HG02610 (cell line): ENCODE data around the gene TNK2.
"Not testable (repeated sequence)": the region's sequence is repeated elsewhere in the genome, so short reads cannot be mapped to it uniquely, and the experiment has no call there.

ENCODE experiments used
- ATAC-seq: cut with Tn5 transposase; IDR thresholded peaks from one replicate; pipeline ENCODE4 v1.9.1; 2021; ENCODE audit warnings: mild to moderate bottlenecking, moderate library complexity; ENCODE audit not compliant: unreplicated experiment

Gene TNK2

DNA sequence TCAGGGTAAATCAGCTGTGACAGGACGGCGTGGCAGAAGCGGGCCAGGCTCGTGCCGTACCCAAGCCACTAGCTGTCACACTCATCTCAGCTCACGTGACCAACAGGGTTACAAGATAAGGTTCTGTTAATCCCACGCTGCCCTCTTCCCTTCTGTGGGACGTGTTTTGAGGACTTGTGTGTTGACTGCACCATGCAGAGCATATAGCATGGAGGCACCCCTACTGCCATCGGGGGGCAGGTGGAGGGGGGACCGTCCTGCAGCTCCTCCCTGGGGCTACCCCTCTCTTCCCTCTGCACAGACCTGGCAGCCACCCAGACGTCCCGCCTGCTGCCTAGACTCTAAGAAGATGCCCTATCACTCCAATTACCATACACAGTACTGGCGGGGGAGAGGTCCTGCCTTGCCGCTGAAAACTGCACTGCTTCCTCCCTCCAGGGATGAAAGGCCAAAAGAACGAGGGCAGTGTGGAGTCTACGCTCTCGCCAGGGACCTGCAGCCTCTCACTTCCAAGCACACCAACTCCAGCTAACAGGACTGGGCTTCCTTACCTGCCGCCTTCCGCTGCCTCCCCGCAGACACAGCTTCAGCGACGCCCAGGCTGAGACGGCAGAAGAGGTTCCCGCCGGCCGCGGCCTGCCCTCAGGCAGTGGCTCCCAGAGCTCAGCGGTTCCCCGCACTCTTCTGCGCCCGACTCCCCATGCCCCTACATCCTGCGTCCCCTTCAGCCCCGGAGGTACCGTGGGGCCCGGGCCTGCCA lies at the start of gene TNK2:
Gene TNK2 (minus strand): TSS at position 618 of the 760 bp plus-strand sequence. CDS start 19,963 bp downstream, outside the sequence.
- no peak for ATAC-seq

DNA sequence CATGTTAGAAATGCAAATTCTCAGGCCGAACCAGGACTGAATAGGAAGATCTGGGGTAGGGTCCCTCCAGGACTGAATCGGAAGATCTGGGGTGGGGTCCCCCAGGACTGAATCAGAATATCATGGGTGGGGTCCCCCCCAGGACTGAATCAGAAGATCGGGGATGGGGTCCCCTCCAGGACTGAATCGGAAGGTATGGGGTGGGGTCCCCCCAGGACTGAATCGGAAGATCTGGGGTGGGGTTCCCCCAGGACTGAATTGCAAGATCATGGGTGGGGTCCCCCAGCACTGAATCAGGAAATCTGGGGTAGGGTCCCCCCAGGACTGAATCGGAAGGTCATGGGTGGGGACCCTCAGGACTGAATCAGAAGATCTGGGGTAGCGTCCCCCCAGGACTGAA lies 48.2 kb upstream of the TNK2 start:
- no peak for ATAC-seq

DNA sequence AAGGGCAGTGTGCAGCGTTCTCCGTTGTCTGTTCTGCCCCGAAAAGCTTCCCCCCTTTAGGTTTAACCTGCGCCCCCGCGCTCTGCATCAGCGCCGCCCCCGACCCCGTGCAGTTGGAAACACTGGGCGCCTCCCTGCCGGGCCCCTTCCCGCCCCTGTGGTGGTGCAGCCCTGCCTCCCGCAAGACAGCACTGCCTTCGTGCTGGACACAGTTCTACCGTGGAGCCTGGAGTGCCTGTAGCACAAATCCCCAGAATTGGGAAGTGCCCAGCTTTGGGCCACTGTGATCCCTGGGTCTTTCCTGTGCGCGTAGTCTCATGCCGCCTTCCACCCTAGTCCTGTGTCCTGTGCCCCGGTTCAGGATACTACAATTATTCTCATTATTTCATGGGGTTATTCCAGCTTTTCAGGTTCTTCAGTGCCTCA lies 47.1 kb upstream of the TNK2 start:
- not testable (repeated sequence) for ATAC-seq

DNA sequence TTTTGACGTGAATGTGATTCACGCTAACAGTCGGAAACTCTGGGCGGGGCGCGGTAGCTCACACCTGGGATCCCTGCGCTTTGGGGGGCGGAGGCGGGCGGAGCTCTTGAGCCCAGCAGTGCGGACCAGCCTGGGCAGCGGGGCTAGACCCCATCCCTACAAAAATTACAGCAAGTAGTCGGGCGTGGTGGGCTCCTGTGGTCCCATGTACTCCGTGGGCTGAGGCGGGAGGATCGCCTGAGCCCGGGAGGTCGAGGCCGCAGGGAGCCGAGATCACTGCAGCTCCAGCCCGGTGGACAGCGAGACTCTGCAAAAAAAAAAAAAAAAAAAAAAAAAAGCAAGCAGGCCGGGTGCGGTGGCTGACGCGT lies 46.4 kb upstream of the TNK2 start:
- ATAC-seq = peak; percentile 36

DNA sequence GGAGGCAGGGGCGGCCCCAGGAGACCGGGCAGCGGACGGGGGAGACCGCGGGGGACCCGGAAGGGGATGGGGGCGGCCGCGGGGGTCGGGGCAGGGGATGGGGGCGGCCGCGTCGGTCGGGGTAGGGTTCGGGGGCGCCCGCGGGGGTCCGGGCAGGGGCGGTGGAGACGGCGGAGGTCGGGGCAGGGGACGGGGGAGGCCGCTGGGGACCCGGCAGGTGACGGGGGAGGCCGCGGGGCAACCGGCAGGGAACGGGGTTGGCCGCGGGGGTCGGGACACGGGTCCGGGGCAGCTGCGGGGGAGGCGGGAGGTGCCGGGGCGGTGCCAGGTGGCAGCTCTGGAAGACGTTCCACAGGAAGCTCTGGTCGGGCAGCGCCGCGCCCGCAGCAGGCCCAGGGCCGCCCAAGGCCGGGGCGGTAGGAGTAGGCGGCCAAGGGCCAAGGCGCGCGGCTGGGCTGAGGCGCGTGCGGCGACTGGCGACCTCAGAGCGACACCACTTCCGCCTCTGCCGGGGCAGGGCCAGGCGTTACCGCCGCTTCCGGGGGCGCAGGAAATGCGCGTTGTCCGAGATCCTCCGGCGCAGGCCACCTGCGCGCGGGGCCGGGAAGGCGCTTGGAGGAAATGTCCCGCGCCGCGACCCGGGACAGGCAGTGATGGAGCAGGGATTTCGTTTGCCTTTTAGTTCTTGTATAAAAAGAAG lies 45.9 kb upstream of the TNK2 start:
- ATAC-seq = peak; percentile 98

DNA sequence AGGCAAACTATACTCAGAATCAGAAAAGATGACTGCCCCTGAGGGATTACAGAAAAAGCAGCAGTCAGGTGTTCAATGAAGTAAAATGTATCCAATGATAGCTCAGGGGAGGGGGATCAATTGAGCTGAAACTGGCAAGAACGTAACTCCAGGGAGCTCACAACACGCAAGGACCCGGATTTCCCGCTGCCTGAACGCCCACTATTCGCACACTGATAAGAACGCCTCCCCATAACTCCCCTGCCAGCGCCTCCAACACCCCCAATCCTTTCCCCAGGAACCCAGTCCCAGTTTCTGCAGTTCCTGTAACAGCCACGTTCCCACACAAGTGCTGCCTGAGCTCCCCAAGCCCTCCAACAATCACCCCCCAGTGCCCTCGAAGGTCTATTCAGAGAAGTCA lies 44.2 kb upstream of the TNK2 start:
- ATAC-seq = not testable (repeated sequence)

DNA sequence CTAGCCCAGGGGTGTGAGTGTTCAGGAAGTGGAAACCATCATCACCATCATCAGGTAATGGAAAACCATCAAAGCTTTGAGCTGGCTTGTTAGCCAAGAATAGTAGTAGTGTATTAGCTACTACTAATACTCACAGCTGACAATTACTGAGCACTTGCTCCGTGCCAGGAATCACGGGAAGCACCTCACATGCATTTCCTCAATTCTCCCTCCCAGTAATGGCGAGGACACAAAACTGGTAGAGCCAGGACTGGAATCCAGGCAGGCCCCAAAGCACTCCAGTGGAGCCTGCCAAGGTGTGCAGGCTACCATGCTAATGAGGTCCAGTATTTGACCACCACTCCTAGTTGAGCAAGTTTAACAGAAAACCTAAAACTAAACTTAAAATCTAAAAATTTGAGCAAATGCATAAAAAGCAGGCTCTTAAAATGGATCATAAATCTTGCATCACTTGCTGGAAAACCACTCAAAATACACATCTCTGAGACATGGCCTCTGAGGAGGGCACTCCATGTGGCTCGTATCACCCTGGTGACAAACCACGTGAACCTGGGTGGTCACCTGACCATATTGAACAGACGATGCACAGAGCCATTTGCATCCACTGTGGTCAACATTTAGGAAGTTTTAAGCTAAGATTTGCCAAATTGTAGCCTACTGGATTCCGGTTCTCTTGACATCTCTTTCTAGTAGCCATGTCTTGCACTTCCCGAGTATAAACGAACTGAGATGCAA lies 43.3 kb upstream of the TNK2 start:
- not testable (repeated sequence) for ATAC-seq

DNA sequence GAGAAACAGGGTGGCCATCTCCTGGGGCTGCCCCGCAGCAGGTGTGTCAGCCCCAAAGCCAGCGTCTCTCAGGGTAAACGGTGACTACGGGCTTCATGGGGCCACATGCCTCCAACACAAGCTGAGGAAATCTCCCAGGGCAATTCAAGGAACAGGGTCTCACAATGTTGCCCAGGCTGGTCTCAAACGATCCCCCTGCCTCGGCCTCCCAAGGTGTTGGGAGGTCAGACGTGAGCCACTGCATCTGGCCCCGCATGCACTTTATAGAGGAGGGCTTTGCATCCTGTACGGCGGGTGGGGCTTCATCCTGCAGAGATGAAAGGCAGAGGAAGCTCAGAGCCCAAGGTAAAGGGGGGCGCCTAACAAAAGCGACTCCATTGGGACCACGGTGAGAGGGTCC lies 42.4 kb upstream of the TNK2 start:
- not testable (repeated sequence) for ATAC-seq

DNA sequence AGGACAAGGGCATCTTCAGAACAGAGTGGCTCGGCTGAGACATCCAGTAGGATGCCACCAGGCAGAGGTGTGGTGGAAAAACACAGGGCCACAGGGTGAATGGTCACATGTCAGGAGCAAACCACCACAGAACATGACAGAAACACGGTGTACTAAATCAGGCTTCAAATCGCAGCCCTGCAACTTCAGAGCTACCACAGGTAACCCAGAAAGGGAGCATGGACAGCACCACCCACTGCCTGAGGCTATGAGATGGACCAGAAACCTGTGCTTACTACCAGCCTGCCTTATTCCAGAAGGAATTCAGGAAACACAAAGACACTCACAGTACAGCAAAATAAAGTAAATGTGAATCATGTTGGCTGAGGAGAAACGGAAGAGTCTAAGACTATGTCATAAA lies 41.8 kb upstream of the TNK2 start:
- ATAC-seq = not testable (repeated sequence)

DNA sequence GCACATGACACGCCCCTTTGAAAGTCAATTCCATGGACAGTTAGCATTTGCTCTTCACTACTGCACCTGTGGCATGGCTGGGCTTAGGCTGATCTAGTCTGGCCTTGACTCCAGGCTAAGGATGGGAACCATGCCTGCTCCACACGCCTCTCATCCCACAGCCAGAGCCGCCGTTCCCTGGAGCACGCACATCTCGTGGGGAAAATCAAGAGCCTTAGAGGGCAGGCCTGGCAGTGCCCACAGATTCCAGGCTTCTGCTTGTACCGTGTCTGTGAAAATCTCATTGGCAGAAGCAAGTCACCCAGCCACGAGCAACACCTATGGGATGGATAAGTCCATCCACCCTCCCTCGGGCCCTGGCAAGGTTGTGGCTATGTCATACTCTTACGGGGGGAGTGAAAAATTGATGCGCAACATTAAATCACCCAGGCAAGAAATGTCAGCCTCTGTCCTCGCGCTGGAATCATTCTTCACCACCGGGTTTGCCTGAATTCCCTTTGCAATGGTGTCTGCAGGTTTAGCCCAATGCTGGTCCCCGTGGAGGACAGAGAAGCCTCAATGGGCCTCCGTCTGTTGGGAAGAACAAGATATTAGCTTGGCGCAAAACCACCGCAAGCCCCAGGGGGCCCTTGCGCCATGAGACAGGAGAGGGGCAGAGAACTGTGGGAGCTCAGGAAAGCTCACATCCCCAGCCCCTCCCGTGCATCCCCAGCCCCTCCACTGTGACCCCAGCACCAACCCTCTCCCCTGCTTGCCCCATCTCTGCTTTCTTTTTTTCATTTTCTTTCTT lies 38.8 kb upstream of the TNK2 start:
- not testable (repeated sequence) for ATAC-seq

DNA sequence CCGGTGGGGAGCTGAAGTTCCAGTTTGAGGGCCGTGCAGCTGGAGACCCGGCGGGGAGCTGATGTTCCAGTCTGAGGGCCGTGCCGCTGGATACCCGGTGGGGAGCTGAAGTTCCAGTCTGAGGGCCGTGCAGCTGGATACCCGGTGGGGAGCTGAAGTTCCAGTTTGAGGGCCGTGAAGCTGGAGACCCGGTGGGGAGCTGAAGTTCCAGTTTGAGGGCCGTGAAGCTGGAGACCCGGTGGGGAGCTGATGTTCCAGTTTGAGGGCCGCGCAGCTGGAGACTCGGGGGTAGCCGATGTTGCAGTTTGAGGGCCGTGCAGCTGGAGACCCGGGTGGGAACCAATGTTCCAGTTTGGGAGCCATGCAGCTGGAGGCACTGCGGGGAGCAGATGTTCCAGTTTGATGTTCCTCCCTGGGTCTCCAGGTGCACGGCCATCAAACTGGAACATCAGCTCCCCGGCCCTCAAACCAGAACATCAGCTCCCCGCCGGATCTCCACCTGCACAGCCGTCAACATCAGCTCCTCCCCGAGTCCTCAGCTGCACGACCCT lies 33.0 kb upstream of the TNK2 start:
- not testable (repeated sequence) for ATAC-seq

DNA sequence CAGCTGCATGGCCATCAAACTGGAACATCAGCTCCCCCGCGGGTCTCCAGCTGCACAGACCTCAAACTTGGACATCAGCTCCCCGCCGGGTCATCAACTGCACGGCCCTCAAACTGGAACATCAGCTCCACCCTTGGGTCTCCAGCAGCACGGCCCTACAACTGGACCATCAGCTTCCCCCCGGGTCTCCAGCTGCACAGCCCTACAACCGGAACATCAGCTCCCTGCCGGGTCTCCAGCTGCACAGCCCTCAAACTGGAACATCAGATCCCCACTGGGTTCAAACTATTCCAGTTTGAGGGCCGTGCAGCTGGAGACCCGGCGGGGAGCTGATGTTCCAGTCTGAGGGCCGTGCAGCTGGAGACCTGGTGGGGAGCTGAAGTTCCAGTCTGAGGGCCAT lies 32.5 kb upstream of the TNK2 start:
- ATAC-seq = not testable (repeated sequence)

DNA sequence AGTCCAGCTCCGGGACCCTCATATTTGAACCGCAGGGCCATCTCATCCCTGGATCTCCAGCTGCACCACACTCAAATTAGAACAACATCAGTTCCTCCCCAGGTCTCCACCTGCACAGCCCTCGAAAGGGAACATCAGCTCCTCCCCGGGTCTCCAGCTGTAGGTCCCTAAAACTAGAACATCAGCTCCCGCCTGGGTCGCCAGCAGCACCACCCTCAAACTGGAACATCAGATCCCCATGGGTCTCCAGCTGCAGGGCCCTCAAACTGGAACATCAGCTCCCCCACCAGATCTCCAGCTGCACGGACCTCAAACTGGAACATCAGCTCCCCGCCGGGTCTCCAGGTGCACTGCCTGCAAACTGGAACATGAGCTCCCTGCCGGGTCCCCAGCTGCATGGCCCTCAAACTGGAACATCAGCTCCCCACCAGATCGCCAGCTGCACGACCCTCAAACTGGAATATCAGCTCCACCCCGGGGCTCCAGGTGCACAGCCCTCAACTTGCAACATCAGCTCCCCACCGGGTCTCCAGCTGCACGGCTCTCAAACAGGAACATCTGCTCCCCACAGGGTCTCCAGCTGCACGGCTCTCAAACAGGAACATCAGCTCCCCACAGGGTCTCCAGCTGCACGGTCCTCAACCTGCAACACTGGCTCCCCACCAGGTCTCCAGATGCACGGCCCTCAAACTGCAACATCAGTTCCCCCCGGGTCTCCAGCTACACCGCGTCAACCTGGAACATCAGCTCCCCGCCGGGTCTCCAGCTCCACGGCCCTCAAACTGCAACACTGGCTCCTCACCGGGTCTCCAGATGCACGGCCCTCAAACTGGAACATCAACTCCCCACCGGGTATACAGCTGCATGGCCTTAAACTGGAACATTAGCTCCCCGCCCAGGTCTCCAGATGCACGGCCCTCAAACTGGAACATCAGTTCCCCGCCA lies 31.4 kb upstream of the TNK2 start:
- not testable (repeated sequence) for ATAC-seq

DNA sequence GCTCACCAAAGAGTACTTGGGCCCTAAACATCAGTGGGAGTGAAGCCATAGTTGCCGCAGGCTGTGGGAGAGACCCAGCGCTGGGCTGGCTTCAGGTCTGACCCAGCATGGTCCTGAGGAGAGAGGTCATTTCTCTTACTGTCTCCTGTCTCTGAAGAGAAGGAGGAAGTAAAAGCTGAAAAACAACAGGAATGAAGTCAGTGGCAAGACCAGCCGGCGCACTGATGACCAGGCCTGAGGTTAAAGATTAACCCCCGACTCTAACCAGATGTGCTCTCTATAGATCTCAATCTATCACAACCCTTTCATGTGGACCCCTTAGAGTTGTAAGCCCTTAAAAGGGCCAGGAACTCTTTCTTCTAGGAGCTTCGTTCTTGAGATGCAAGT lies 24.7 kb upstream of the TNK2 start:
- ATAC-seq = not testable (repeated sequence)

DNA sequence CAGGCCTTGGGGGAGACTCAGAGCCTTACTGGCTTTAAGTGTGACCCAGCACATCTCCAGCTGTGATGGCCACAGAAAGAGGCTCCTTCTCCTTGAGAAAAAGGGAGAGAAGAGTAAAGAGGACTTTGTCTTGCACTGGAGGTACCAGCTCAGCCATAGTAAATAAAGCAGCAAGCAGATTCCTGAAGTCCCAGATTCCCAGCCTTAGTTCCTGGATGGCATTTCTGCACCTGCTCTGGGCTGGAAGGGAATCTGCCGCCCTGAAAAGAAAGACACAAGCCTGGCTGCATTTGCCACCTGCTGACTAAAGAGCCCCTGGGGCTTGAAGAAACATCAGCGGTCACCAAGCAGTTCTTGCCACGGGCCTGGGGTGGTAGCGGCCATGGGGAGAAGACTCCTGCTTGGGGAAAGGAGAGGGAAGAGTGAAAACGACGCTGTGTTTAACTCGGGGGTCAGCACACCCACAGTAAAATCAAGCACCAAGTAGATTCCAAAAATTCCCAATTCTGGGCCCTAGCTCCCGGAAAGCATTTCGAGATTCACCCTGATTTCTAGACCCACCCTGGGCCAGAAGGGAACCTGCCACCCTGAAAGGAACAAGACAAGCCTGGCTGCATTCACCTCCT lies 24.2 kb upstream of the TNK2 start:
- no peak for ATAC-seq

DNA sequence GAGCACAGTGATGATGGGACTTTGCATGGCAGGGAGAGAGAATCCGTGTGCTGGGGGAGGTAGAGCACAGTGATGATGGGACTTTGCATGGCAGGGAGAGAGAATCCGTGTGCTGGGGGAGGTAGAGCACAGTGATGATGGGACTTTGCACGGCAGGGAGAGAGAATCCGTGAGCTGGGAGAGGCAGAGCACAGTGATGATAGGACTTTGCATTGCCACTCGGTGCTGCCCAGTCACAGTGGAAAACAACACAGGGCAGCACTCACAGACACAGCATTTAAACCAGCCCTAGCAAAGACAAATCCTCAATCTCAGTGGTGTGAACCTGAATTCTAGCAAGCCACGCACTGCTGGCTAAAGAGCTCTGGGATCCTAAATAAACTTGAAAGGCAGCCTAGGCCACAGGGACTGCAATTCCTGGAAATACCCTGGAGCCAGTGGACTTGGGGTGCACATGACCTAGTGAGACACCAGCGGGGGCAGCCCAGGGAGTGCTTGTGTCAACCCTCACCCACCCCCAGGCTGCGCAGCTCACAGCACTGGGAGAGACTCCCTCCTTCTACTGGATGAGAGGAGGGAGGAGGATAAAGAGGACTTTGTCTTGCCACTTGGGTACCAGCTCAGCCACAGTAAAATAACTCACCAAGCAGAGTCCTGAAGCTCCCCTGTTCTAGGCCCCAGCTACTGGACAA lies 23.4 kb upstream of the TNK2 start:
- ATAC-seq = no peak

DNA sequence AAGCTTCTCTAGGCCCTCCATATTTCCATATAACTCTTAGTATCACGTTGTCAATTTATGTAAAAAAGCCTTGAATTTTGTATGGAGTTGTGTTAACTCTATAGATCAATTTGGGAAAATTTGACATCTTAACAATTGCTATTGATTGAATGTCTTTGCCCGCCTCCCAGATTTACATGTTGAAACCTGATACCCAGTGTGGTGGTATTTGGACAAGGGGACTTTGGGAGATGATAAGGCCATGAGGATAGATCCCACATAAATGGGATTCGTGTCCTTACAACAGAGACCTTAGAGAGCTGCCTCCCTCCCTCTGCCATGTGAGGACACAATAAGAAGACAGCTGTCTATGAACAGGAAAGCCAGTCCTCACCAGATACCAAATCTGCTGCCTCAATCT lies 21.1 kb upstream of the TNK2 start:
- ATAC-seq = no peak

DNA sequence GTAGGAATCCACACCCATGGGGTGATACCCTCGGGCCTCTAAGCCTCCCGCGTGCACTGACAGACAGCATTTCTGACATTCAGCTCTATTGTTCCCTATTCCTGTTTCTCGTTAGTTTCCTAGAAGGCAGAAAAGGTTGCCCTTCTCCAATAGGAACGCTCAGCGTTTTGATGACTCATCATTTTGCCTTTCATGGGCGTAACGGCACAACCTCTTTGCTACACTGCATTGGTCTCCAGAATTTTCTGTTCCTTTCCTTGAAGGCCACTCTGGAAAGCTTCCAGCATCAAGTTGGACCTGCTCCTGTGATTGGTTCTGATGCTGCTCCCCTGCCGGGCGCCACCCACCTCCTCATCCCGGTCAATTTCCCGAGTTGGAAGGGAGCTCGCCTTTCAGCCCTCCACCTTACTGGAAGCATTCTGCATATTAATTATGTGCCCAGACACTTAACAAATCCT lies 13.0 kb upstream of the TNK2 start:
- no peak for ATAC-seq
